HepG2 (cell line): ENCODE results near the gene CD2. TPM values are rescaled to one million over a fixed set of nuclear protein-coding genes. Genes with fewer than 3 reads are reported as not detected.

Source experiments
- ATAC-seq: fragments of 200-7000 bp; cut with Tn5 transposase; 3 replicates; pipeline ENCODE4 v1.9.1; 2020; ENCODE audit warnings: mild to moderate bottlenecking, moderate library complexity
- BruUV-seq: library from RNA; stranded (reverse); fragments of 400-500 nt; replicated peaks from 2 replicates; lab custom pipeline; 2021; lab: Mats Ljungman, UMichigan
- CTCF ChIA-PET: fragments of 300-600 bp; formaldehyde crosslinking; extraction: SDS; loops from one replicate; lab custom pipeline; 2021; ENCODE audit warnings: low total read pairs, inconsistent platforms, low intra/inter-chr PET ratio; lab: Yijun Ruan, JAX
- POLR2A ChIA-PET: fragments of 350-600 bp; sonication (Branson Sonifier 250); formaldehyde crosslinking; loops from one replicate; lab custom pipeline; 2020; ENCODE audit warnings: antibody characterized with exemption, inconsistent platforms; lab: Yijun Ruan, JAX
- DNase-seq: peaks from one replicate; pipeline ENCODE4 v3.0.0-alpha.2; 2015; ENCODE audit warnings: low spot score
- FAIRE-seq: peaks from 3 replicates; lab custom pipeline; 2011; peaks lifted over from hg19 to GRCh38; lab: Jason Lieb, UNC
- H2AFZ ChIP-seq: one replicate; pipeline ENCODE4 v1.6.1; 2011; ENCODE audit warnings: low read length, inconsistent platforms
- H3K27ac ChIP-seq: fragments of 300-600 bp; 3 replicates; pipeline ENCODE4 v1.8.0; 2011; ENCODE audit warnings: mixed run types, mild to moderate bottlenecking, mixed read lengths, low read length, inconsistent platforms; ENCODE audit not compliant: insufficient read depth; ENCODE audit errors: extremely low read length
- H3K27me3 ChIP-seq, 2 experiments: fragments of 200-600 bp in 1 of 2; 2 replicates in 1 of 2; 3 replicates in 1 of 2; pipeline versions ENCODE4 v1.6.0 to v1.8.0; 2011; ENCODE audit warnings: low read length in 2 of 2, mild to moderate bottlenecking in 2 of 2, moderate library complexity in 2 of 2, inconsistent platforms in 1 of 2; ENCODE audit not compliant: insufficient read depth in 2 of 2, control insufficient read depth in 1 of 2
- H3K36me3 ChIP-seq, 2 experiments: fragments of 200-600 bp in 1 of 2; replicated peaks in 1 of 2; 2 replicates in 1 of 2; 3 replicates in 1 of 2; pipeline versions ENCODE4 v1.5.1 to v1.8.0; 2011; ENCODE audit warnings: low read length in 2 of 2, inconsistent platforms in 1 of 2; ENCODE audit not compliant: insufficient read depth in 2 of 2, control insufficient read depth in 1 of 2
- H3K4me1 ChIP-seq: 2 replicates; pipeline ENCODE4 v1.5.1; 2012; ENCODE audit warnings: low read length, inconsistent platforms; ENCODE audit not compliant: insufficient read depth
- H3K4me2 ChIP-seq: 2 replicates; pipeline ENCODE4 v1.6.0; 2011; ENCODE audit warnings: low read depth, low read length, inconsistent platforms
- H3K4me3 ChIP-seq, 3 experiments: fragments of 200-600 bp in 1 of 3; sonication (generic), shearing (Covaris generic) in 1 of 3; replicated peaks in 1 of 3; 2 replicates each; pipeline ENCODE4 v1.5.1; 2011 to 2016; ENCODE audit warnings: low read length in 3 of 3, inconsistent platforms in 2 of 3, low read depth in 2 of 3, mild to moderate bottlenecking in 2 of 3, control low read depth in 1 of 3, mixed read lengths in 1 of 3; ENCODE audit not compliant: insufficient read depth in 1 of 3
- H3K79me2 ChIP-seq: one replicate; pipeline ENCODE4 v1.6.1; 2011; ENCODE audit warnings: low read length, inconsistent platforms; ENCODE audit not compliant: insufficient read depth
- H3K9ac ChIP-seq: 2 replicates; pipeline ENCODE4 v1.6.0; 2011; ENCODE audit warnings: mild to moderate bottlenecking, low read depth, low read length, inconsistent platforms; ENCODE audit not compliant: insufficient read depth
- H3K9me3 ChIP-seq: 2 replicates; pipeline ENCODE4 v1.5.1; 2012; ENCODE audit warnings: mild to moderate bottlenecking, low read length
- H4K20me1 ChIP-seq: 2 replicates; pipeline ENCODE4 v1.6.0; 2011; ENCODE audit warnings: inconsistent platforms, mild to moderate bottlenecking, low read length, moderate library complexity; ENCODE audit not compliant: insufficient read depth
- ARID3A ChIP-seq: IDR thresholded peaks from 2 replicates; pipeline ENCODE4 v1.6.1; 2012; ENCODE audit warnings: low read depth, low read length, improper control_type of control experiment
- HES4 ChIP-seq: sonication (generic); formaldehyde crosslinking; IDR thresholded peaks from 2 replicates; pipeline ENCODE4 v1.9.0; 2021; ENCODE audit warnings: mild to moderate bottlenecking, missing genetic modification reagents, borderline replicate concordance
- ZNF331 ChIP-seq: sonication (generic); formaldehyde crosslinking; IDR thresholded peaks from 2 replicates; pipeline ENCODE4 v1.4.0; 2020; ENCODE audit warnings: missing genetic modification reagents
- ZNF558 ChIP-seq: sonication (generic); formaldehyde crosslinking; IDR thresholded peaks from 2 replicates; pipeline ENCODE4 v1.9.0; 2022; ENCODE audit warnings: mild to moderate bottlenecking, missing genetic modification reagents, borderline replicate concordance
- ZSCAN12 ChIP-seq: sonication (generic); formaldehyde crosslinking; IDR thresholded peaks from 2 replicates; pipeline ENCODE4 v1.9.0; 2021; ENCODE audit warnings: mild to moderate bottlenecking, missing genetic modification reagents
- WGBS: methylation state at CpG from one replicate; pipeline ENCODE4 v1.1.6; 2017; ENCODE audit warnings: low lambda C conversion rate; 5-methylcytosine and 5-hydroxymethylcytosine counted together
- in situ Hi-C: cut with HindIII; loops from 2 replicates; pipeline ENCODE4 v1.10.0; 2017; ENCODE audit warnings: low pct_unique_long_range_greater_than_20kb; ENCODE audit not compliant: extremely low pct_ligation_motif_present
- intact Hi-C: fragments of 100-400 bp; cut with micrococcal nuclease; formaldehyde crosslinking; loops from one replicate; pipeline ENCODE4 v1.10.0; 2022; ENCODE audit not compliant: unreplicated experiment
- polyA plus RNA-seq, 8 experiments: library from polyadenylated mRNA; depleted of rRNA in 3 of 8; stranded (reverse) in 7 of 8; unstranded in 1 of 8; fragments of >200 nt; fragmentation: Illumina TruSeq in 4 of 8; extraction: Trizol in 4 of 8; gene quantifications; 2 replicates each; pipeline versions ENCODE4 v1.2.1 to v1.2.3, GENCODE V29; 2011 to 2016; ENCODE audit warnings: low read depth in 4 of 8, missing spikeins in 1 of 8, mixed read lengths in 1 of 8; ENCODE audit not compliant: insufficient read depth in 1 of 8
- total RNA-seq, 5 experiments: library from RNA; depleted of rRNA; stranded (reverse); fragments of >200 nt; fragmentation: Illumina TruSeq; extraction: Trizol; gene quantifications; 2 replicates each; pipeline ENCODE4 v1.2.3, GENCODE V29; 2016; ENCODE audit warnings: low read depth in 1 of 5

CD2 gene
- total and polyA plus RNA-seq, 2 of the 13 experiments (the other 11 are each of a cell fraction or from before 2014, with no cell fraction given), result not detected

GRCh38 chr1:116764906-116765862, 11.0 kb downstream of the CD2 start:
- no TSS peak for BruUV-seq
- no peak for TF ChIP-seq ZNF331 (CRISPR knock-in tag)
- TF ChIP-seq ZSCAN12 (CRISPR knock-in tag), result no peak
- no peak for TF ChIP-seq ZNF558 (CRISPR knock-in tag)
- no peak for TF ChIP-seq ARID3A
- TF ChIP-seq HES4 (CRISPR knock-in tag), result no peak
- WGBS, result 50% methylated on average over 10 of the region's 15 CpGs
- Histone ChIP-seq H3K9ac (no peak overlapping the region), H3K4me2 (no peak overlapping the region), H3K36me3 (no peaks in the 10 kb centered on the region), H3K27ac (no peak overlapping the region), H2AFZ (no peak overlapping the region), H3K4me3 (no peak overlapping the region), H3K9me3 (no peaks in the 10 kb centered on the region), H3K79me2 (no peaks in the 10 kb centered on the region), H4K20me1 (no peaks in the 10 kb centered on the region), H3K27me3 (peaks cover 0 to 4% of the 10 kb centered on the region in 2 experiments; a peak in 2 of 5 replicates), H3K4me1 (peaks cover 13% of the 10 kb centered on the region)
- FAIRE-seq (no peak), ATAC-seq (no peak), DNase-seq (no peak)
- intact Hi-C loops (no loop called here), in situ Hi-C loops (no loop called here)
- POLR2A ChIA-PET, result no interaction called here
- CTCF ChIA-PET, result no interaction called here
